Choroid plexus epithelial cell (primary cell): Measurements from ENCODE around the gene NAGPA.
"Not testable (repeated sequence)": the region's sequence is repeated elsewhere in the genome, so short reads cannot be mapped to it uniquely, and the experiment has no call there.

Experiments
- DNase-seq: peaks from one replicate; pipeline ENCODE4 v3.0.0-alpha.2; 2010; ENCODE audit warnings: low read depth
- H3K4me3 ChIP-seq: 2 replicates; pipeline ENCODE4 v1.5.1; 2011; ENCODE audit warnings: low read depth, mild to moderate bottlenecking, control low read depth, low read length, moderate library complexity
- TF ChIP-seq, protein P1 (sequence below): conservative IDR thresholded peaks from 2 replicates; pipeline ENCODE4 v1.5.1; 2011; ENCODE audit warnings: low read depth, mild to moderate bottlenecking, control low read depth, inconsistent platforms, low read length, moderate library complexity

NAGPA gene

DNA sequence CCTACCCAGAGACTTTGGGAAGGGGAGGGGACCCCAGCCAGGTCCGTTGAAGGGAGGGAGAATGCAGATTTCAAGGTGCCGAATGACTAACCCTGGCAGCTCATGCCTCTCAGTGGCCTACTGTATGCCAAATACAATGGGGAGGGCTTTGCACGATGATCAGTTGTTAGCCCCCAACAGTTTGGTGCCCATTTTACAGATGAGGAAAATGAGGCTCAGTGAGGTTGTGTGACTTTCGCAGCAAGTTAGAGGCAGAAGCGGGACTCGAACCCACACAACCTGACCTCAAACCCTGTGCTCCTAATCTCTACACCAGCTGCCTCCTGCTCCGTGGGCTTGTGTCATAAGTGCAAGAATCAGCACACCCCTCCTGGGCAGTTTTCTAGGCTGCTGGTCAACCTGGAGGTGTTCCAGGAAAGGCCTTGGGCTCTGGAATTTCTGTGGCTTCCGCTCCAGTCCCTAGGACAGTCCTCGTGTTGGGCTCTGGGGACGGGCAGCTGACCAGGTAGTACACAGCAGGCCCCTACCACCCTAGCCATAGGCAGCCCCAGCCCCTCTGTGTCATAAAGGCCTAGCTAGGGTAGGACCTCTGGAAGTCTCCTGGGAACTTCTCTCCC lies 11.9 kb upstream of the NAGPA start:
- H3K4me3 ChIP-seq = no peak overlapping the region
- TF ChIP-seq, protein P1, sequence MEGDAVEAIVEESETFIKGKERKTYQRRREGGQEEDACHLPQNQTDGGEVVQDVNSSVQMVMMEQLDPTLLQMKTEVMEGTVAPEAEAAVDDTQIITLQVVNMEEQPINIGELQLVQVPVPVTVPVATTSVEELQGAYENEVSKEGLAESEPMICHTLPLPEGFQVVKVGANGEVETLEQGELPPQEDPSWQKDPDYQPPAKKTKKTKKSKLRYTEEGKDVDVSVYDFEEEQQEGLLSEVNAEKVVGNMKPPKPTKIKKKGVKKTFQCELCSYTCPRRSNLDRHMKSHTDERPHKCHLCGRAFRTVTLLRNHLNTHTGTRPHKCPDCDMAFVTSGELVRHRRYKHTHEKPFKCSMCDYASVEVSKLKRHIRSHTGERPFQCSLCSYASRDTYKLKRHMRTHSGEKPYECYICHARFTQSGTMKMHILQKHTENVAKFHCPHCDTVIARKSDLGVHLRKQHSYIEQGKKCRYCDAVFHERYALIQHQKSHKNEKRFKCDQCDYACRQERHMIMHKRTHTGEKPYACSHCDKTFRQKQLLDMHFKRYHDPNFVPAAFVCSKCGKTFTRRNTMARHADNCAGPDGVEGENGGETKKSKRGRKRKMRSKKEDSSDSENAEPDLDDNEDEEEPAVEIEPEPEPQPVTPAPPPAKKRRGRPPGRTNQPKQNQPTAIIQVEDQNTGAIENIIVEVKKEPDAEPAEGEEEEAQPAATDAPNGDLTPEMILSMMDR = no peak

GRCh38 chr16:5044581-5044980 lies 10.8 kb upstream of the NAGPA start:
- not testable (repeated sequence) for DNase-seq, H3K4me3 ChIP-seq

More for the DNA sequence above, 11.9 kb upstream of the NAGPA start:
- no peak for DNase-seq

- TF ChIP-seq, protein P1 = no peak
- DNase-seq = no peak
- no peak overlapping the region for H3K4me3 ChIP-seq
These were observed 10.3 kb upstream of the NAGPA start for GRCh38 chr16:5044011-5044540.

- TF ChIP-seq, protein P1 = peak; percentile 12
- no peak overlapping the region for H3K4me3 ChIP-seq
- peak; percentile 21 for DNase-seq
These were observed 8.9 kb upstream of the NAGPA start for GRCh38 chr16:5042574-5043171.

GRCh38 chr16:5041600-5042133 lies 7.9 kb upstream of the NAGPA start:
- DNase-seq = peak; percentile 43
- TF ChIP-seq, protein P1 = no peak
- H3K4me3 ChIP-seq = no peak overlapping the region

GRCh38 chr16:5040451-5040850 lies 6.7 kb upstream of the NAGPA start:
- H3K4me3 ChIP-seq = no peak overlapping the region
- TF ChIP-seq, protein P1 = no peak

GRCh38 chr16:5036228-5037156 lies 2.8 kb upstream of the NAGPA start:
- DNase-seq = peak; percentile 59
- H3K4me3 ChIP-seq = no peak overlapping the region
- TF ChIP-seq, protein P1 = no peak

More at GRCh38 chr16:5040451-5040850, 6.7 kb upstream of the NAGPA start:
- no peak for DNase-seq
